Activated T-helper 17 cell treated with anti-CD3 and anti-CD28 coated beads, Interleukin-2, amount 50 U/mL, for 72 hours (primary cell): Measurements from ENCODE around the gene ABHD17B. TPM values are rescaled to one million over a fixed set of nuclear protein-coding genes. Genes with fewer than 3 reads are reported as not detected.
A peak's percentile ranks its signal among the peaks of the same experiment; 100 is the strongest.
"Not testable (repeated sequence)": the region's sequence is repeated elsewhere in the genome, so short reads cannot be mapped to it uniquely, and the experiment has no call there.

ENCODE experiments used
- ATAC-seq: fragments of 150-1000 bp; cut with Tn5 transposase; replicated peaks from 2 replicates; pipeline ENCODE4 v1.10.0; 2021; ENCODE audit warnings: mild to moderate bottlenecking, moderate library complexity
- H3K27ac Mint-ChIP-seq: one replicate; pipeline ENCODE4 v1.8.0; 2022; ENCODE audit warnings: mixed read lengths
- H3K27me3 Mint-ChIP-seq: one replicate; pipeline ENCODE4 v1.8.0; 2022; ENCODE audit warnings: mixed read lengths
- H3K36me3 Mint-ChIP-seq: one replicate; pipeline ENCODE4 v1.8.0; 2022; ENCODE audit warnings: low read depth, mild to moderate bottlenecking, mixed read lengths
- H3K4me1 Mint-ChIP-seq: one replicate; pipeline ENCODE4 v1.8.0; 2022; ENCODE audit warnings: mixed read lengths
- H3K4me3 Mint-ChIP-seq: one replicate; pipeline ENCODE4 v1.8.0; 2022; ENCODE audit warnings: mild to moderate bottlenecking, mixed read lengths
- H3K9me3 Mint-ChIP-seq: one replicate; pipeline ENCODE4 v1.8.0; 2022; ENCODE audit warnings: mixed read lengths
- total RNA-seq, 2 donors: library from RNA; stranded (reverse); gene quantifications; one replicate each; pipeline ENCODE4 v1.2.3, GENCODE V29; 2022

ABHD17B gene
- total RNA-seq = 10 to 100 TPM in 1 of 2 donors, 1 to 10 TPM in 1; 7.1 to 15.6 TPM

GRCh38 chr9:71911061-71911907, at the start of gene ABHD17B, which contains the start of gene C9orf85:
ABHD17B (minus strand) TSS chr9:71911193; CDS start chr9:71875080, 36,113 bp downstream.
C9orf85 (plus strand) TSS chr9:71911639; CDS start chr9:71911735, 96 bp downstream.
- H3K4me3 Mint-ChIP-seq = peak within 1 kb of the TSS; percentile 99
- H3K27me3 Mint-ChIP-seq = no peaks in the 10 kb centered on the region
- peak within 1 kb of the TSS; percentile 98 for H3K27ac Mint-ChIP-seq
- H3K9me3 Mint-ChIP-seq = no peaks in the 10 kb centered on the region
- peaks cover 13% of the 10 kb centered on the region for H3K36me3 Mint-ChIP-seq
- ATAC-seq = peak; percentile 96
- peaks cover 23% of the 10 kb centered on the region for H3K4me1 Mint-ChIP-seq

- H3K9me3 Mint-ChIP-seq = no peaks in the 10 kb centered on the region
- no peaks in the 10 kb centered on the region for H3K27me3 Mint-ChIP-seq
- peaks cover 45% of the 10 kb centered on the region for H3K36me3 Mint-ChIP-seq
- no peak for ATAC-seq
- H3K4me1 Mint-ChIP-seq = no peaks in the 10 kb centered on the region
- H3K27ac Mint-ChIP-seq = no peak overlapping the region
- no peak overlapping the region for H3K4me3 Mint-ChIP-seq
These were observed 44.4 kb upstream of the ABHD17B start for GRCh38 chr9:71955300-71955915.

GRCh38 chr9:71954652-71955051, 43.7 kb upstream of the ABHD17B start:
- peaks cover 47% of the 10 kb centered on the region for H3K36me3 Mint-ChIP-seq
- H3K27ac Mint-ChIP-seq, H3K9me3 Mint-ChIP-seq, ATAC-seq, H3K4me1 Mint-ChIP-seq, H3K27me3 Mint-ChIP-seq, H3K4me3 Mint-ChIP-seq: not testable (repeated sequence)

GRCh38 chr9:71944754-71945375, 33.9 kb upstream of the ABHD17B start:
- no peaks in the 10 kb centered on the region for H3K9me3 Mint-ChIP-seq
- ATAC-seq = no peak
- H3K27ac Mint-ChIP-seq = no peak overlapping the region
- no peaks in the 10 kb centered on the region for H3K27me3 Mint-ChIP-seq
- H3K4me3 Mint-ChIP-seq = no peak overlapping the region
- H3K4me1 Mint-ChIP-seq = no peaks in the 10 kb centered on the region
- H3K36me3 Mint-ChIP-seq = peaks cover 24% of the 10 kb centered on the region

GRCh38 chr9:71941998-71942567, 31.1 kb upstream of the ABHD17B start:
- H3K36me3 Mint-ChIP-seq = peaks cover 3% of the 10 kb centered on the region
- H3K4me1 Mint-ChIP-seq = no peaks in the 10 kb centered on the region
- H3K27me3 Mint-ChIP-seq = no peaks in the 10 kb centered on the region
- H3K27ac Mint-ChIP-seq = no peak overlapping the region
- H3K4me3 Mint-ChIP-seq = no peak overlapping the region
- H3K9me3 Mint-ChIP-seq = no peaks in the 10 kb centered on the region
- no peak for ATAC-seq

- ATAC-seq = no peak
- Mint-ChIP-seq H3K27ac (no peak overlapping the region), H3K27me3 (no peaks in the 10 kb centered on the region), H3K4me1 (peaks cover under 1% of the 10 kb centered on the region), H3K36me3 (no peaks in the 10 kb centered on the region), H3K4me3 (no peak overlapping the region), H3K9me3 (no peaks in the 10 kb centered on the region)
These were observed 30.1 kb upstream of the ABHD17B start for GRCh38 chr9:71941060-71941568.

GRCh38 chr9:71937898-71938297, 26.9 kb upstream of the ABHD17B start:
- Mint-ChIP-seq H3K4me3 (no peak overlapping the region), H3K9me3 (no peaks in the 10 kb centered on the region), H3K27me3 (no peaks in the 10 kb centered on the region), H3K27ac (no peak overlapping the region), H3K36me3 (no peaks in the 10 kb centered on the region), H3K4me1 (peaks cover 8% of the 10 kb centered on the region)
- ATAC-seq = no peak

- no peaks in the 10 kb centered on the region for H3K36me3 Mint-ChIP-seq
- H3K4me3 Mint-ChIP-seq = no peak overlapping the region
- ATAC-seq = no peak
- H3K27me3 Mint-ChIP-seq = no peaks in the 10 kb centered on the region
- H3K4me1 Mint-ChIP-seq = peaks cover 8% of the 10 kb centered on the region
- no peak overlapping the region for H3K27ac Mint-ChIP-seq
- H3K9me3 Mint-ChIP-seq = no peaks in the 10 kb centered on the region
These were observed 26.2 kb upstream of the ABHD17B start for GRCh38 chr9:71937070-71937625.

- ATAC-seq = no peak
- no peaks in the 10 kb centered on the region for H3K9me3 Mint-ChIP-seq
- H3K4me3 Mint-ChIP-seq = no peak overlapping the region
- no peak overlapping the region for H3K27ac Mint-ChIP-seq
- H3K36me3 Mint-ChIP-seq = no peaks in the 10 kb centered on the region
- peaks cover 8% of the 10 kb centered on the region for H3K4me1 Mint-ChIP-seq
- H3K27me3 Mint-ChIP-seq = no peaks in the 10 kb centered on the region
These were observed 25.1 kb upstream of the ABHD17B start for GRCh38 chr9:71936066-71936465.

GRCh38 chr9:71931166-71931565, 20.2 kb upstream of the ABHD17B start:
- H3K36me3 Mint-ChIP-seq = no peaks in the 10 kb centered on the region
- H3K4me3 Mint-ChIP-seq = no peak overlapping the region
- no peaks in the 10 kb centered on the region for H3K9me3 Mint-ChIP-seq
- peaks cover 8% of the 10 kb centered on the region for H3K4me1 Mint-ChIP-seq
- H3K27me3 Mint-ChIP-seq = no peaks in the 10 kb centered on the region
- no peak overlapping the region for H3K27ac Mint-ChIP-seq
- no peak for ATAC-seq

- H3K9me3 Mint-ChIP-seq = no peaks in the 10 kb centered on the region
- no peaks in the 10 kb centered on the region for H3K27me3 Mint-ChIP-seq
- H3K36me3 Mint-ChIP-seq = no peaks in the 10 kb centered on the region
- no peaks in the 10 kb centered on the region for H3K4me1 Mint-ChIP-seq
- H3K27ac Mint-ChIP-seq = no peak overlapping the region
- no peak for ATAC-seq
- H3K4me3 Mint-ChIP-seq = no peak overlapping the region
These were observed 18.9 kb upstream of the ABHD17B start for GRCh38 chr9:71929791-71930440.

- no peak overlapping the region for H3K4me3 Mint-ChIP-seq
- no peak for ATAC-seq
- H3K27ac Mint-ChIP-seq = no peak overlapping the region
- H3K27me3 Mint-ChIP-seq = no peaks in the 10 kb centered on the region
- no peaks in the 10 kb centered on the region for H3K4me1 Mint-ChIP-seq
- H3K9me3 Mint-ChIP-seq = no peaks in the 10 kb centered on the region
- no peaks in the 10 kb centered on the region for H3K36me3 Mint-ChIP-seq
These were observed 18.2 kb upstream of the ABHD17B start for GRCh38 chr9:71929223-71929622.

GRCh38 chr9:71928806-71929205, 17.8 kb upstream of the ABHD17B start:
- H3K36me3 Mint-ChIP-seq = no peaks in the 10 kb centered on the region
- no peaks in the 10 kb centered on the region for H3K4me1 Mint-ChIP-seq
- no peaks in the 10 kb centered on the region for H3K27me3 Mint-ChIP-seq
- H3K9me3 Mint-ChIP-seq = no peaks in the 10 kb centered on the region
- no peak overlapping the region for H3K27ac Mint-ChIP-seq
- ATAC-seq = no peak
- no peak overlapping the region for H3K4me3 Mint-ChIP-seq

- Mint-ChIP-seq H3K27ac (no peak overlapping the region), H3K27me3 (no peaks in the 10 kb centered on the region), H3K4me3 (no peak overlapping the region)
These were observed 17.4 kb upstream of the ABHD17B start for GRCh38 chr9:71928376-71928775.

More at GRCh38 chr9:71928376-71928775, 17.4 kb upstream of the ABHD17B start:
- ATAC-seq = no peak
- Mint-ChIP-seq H3K36me3 (peaks cover 4% of the 10 kb centered on the region), H3K4me1 (no peaks in the 10 kb centered on the region), H3K9me3 (no peaks in the 10 kb centered on the region)
